GM19240 (cell line): ENCODE measurements around the gene LAMP1.
"Not testable (repeated sequence)": the region's sequence is repeated elsewhere in the genome, so short reads cannot be mapped to it uniquely, and the experiment has no call there.

ENCODE experiments used
- DNase-seq: peaks from one replicate; pipeline ENCODE4 v3.0.0; 2011; ENCODE audit warnings: low spot score; ENCODE audit not compliant: insufficient read length

LAMP1 gene

DNA sequence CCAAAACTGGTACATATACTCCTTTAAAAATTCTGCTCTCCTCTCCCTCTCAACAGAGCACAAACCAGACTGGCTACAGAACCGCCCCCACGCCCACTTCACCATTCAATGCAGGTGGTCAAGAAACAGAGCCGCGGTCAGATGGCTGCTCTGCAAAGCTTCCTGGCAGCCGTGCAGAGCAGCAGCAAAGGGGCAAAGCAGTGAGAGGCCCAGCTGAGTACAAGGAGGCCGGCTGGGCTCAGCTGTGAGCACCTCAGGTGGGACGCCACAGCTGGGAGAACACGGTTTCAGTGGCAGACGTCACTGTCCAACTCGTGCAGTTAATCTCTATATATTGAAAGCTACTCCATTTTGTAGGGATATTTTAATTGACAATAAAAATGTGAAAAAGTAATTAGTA lies 58.6 kb downstream of the LAMP1 start:
- DNase-seq = no peak

DNA sequence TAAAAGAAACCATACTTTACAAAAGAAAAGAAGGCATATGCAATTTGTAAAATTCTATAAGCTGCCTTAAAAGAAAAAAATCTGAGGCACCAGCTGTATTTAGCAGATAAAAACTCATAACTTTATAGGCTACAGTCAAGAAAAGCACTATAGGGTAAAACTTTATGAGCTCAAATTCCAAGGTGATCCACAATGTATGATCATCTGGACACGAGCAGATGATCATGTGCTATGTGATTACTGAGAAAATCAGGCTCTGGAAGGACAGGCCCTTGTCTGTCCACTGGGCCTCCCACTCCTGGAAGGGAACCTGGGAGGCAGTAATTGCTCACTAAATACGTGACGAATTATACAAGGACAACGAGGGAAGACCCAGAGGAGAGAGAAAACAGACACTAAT lies 59.6 kb downstream of the LAMP1 start:
- DNase-seq = no peak

DNA sequence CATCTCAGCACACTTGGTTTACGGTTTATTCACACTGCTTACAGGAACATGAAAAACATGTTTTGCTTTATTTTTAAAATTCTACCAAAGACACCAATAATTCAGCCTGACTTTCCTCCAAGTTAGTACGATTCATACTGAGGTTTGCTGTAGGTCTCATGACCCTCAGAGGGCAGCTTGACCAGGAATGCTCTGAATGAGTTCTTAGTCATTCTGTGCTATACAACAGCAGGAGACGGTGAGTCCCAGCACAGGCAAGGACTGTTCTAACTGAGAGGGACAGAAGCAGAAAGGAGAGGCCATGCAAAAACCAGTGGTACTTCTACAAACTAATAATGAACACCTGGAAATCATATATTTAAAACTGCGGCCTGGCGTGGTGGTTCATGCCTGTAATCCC lies 60.5 kb downstream of the LAMP1 start:
- DNase-seq = no peak

DNA sequence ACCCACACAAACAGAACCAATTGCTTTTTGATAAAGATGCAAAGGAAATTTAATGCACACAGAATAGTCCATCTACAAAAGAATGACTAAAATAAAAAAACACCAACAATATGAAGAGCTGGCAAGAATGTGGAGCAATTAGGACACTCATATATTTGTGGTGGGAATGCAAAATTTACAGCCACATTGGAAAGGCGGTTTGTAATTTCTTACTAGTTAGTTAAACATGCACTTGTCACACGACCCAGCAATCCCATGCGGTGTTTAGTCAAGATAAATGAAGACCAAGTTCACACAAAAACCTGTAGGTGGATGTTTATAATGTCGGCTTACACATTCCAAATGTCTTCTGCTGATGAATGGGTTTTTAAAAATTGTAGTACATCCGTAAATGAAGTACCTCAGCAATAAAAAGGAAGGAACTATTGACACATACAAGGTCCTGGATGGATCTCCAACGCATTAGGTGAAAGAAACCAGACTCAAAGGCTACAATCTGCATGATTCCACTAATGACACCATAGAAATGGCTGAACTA lies 61.7 kb downstream of the LAMP1 start:
- DNase-seq = no peak

DNA sequence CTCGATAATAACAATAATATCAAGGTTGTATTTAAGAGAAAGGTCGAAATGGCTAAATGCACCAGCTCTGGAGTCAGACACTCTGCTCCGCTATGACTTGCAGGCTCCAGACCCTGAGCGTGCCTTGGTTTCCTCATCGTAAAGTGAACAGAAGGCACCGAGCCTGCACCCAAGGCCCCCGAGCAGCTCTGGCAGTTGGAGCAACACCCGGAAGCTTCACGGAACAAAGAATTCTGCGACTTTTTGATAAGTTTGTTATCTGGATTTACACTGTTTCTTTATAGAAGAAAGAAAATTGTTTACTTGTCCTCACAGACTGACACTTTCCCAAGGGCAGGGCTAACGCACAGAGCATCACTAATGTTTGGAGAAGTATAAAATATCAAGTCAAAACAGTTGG lies 62.5 kb downstream of the LAMP1 start:
- DNase-seq = no peak

DNA sequence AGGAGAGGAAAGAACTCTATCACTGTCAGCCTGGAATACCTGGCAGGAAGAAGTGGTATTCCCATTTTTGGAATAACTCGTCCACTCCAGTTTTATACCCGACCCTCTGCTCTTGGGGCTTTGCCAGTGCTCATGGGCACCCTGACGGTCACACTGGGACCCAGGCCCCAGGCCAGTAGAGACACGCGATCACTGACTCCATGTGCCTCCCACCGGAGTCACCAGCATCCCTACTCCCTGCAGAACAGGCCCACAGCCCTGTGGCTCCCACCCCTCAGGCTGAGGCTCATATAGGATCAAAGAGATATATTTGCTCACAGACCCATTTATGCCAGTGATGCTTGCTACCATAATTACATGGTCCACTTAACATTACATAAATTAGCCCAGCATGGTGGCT lies 63.4 kb downstream of the LAMP1 start:
- DNase-seq = no peak

GRCh38 chr13:113361406-113361805 lies 64.4 kb downstream of the LAMP1 start:
- no peak for DNase-seq

- DNase-seq = no peak
Observed at GRCh38 chr13:113364311-113364889, 67.4 kb downstream of the LAMP1 start.

- DNase-seq = no peak
Observed at GRCh38 chr13:113364901-113365582, 68.0 kb downstream of the LAMP1 start.

GRCh38 chr13:113365583-113365970 lies 68.5 kb downstream of the LAMP1 start:
- DNase-seq = no peak

GRCh38 chr13:113365971-113366588 lies 69.0 kb downstream of the LAMP1 start:
- no peak for DNase-seq

DNA sequence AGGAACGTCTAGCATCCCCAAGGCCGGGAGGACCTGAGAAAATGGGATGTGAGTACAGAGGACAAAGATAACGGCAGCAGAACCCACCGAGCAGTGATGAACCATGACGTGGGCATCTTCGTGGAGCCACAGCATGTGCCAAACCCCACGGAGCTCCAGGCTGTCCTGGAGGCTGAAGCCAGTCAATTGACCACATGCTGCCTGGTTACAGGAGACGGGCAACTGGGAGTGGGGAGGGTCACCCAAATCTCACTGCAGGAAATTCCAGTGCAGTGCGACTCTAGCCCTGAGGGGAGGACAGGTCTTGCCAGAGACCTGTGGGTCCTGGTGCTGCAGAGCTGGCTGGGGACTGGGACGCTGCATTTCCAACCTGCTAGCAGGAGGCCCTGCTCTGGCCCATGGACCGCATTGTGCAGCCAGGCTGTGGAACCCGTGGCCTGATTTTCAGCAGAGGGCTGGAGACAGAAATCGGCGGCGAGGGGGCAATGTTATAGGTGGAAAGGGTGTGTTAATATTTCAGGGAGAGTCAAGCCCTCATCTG lies 70.1 kb downstream of the LAMP1 start:
- no peak for DNase-seq

DNA sequence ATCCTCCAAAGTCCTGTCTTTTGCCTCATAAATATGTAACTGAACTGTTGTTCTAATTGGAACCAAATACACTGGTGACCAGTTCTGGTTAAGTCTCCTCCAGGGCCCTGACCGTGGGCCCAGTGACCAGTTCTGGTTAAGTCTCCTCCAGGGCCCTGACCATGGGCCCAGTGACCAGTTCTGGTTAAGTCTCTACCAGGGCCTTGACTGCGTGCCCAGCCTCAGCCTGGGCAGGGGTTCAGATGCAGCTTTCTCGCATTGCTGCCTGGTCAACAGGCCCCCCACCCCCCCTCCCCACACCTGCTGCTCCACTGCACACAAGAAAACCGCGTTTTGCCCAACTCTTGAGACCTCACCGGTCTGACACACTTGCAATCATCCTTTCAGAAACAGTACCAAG lies 70.7 kb downstream of the LAMP1 start:
- no peak for DNase-seq

DNA sequence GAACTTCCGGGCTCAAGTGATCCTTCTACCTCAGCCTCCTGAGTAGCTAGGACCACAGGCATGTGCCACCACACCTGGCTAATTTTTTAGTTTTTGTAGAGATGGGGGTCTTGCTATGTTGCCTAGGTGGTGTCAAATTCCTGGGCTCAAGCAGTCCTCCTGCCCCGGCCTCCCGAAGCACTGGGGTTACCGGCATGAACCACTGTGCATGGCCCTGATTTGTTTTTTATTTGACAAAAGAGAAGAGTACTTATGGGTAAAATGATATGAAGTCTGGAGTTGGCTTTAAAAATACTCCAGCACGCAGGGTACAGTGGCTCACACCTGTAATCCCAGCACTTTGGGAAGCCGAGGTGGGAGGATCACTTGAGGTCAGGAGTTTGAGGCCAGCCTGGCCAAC lies 71.3 kb downstream of the LAMP1 start:
- not testable (repeated sequence) for DNase-seq

GRCh38 chr13:113369189-113369588 lies 72.2 kb downstream of the LAMP1 start:
- no peak for DNase-seq

- DNase-seq = no peak
Observed at GRCh38 chr13:113369881-113370280, 72.8 kb downstream of the LAMP1 start.

DNA sequence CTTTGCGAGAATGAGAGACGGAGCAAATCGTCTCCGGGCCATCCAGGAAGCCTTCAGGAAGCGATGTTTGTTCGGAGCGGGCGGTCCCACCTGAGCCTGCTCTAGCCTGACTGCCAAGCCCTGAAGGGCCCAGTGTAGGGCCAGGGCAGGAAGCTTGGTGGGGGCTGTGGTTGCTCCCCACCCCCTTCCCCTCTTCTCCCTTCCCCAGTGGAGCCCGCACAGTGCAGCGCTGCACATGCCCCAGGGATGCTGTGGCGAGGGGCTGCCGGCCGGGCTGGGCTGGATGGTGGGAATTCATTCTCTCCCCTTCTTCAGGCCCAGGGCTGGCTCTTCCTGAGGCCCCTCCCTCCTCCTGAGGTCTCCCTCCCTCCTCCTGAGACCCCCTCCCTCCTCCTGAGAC lies 74.0 kb downstream of the LAMP1 start:
- no peak for DNase-seq

DNA sequence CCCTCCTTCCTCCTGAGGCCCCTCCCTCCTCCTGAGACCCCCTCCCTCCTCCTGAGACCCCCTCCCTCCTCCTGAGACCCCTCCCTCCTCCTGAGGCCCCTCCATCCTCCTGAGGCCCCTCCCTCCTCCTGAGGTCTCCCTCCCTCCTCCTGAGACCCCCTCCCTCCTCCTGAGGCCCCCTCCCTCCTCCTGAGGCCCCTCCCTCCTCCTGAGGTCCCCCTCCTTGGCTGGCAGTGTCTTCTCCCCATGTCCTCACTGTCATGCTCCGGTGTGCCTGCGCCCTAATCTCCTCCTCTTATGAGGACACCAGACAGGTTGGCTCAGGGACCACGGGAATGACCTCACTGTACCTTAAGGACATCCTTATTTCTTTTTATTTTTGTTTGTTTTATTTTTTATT lies 74.7 kb downstream of the LAMP1 start:
- DNase-seq = not testable (repeated sequence)
